ENCODE results near the gene GAS2L3.

Gene GAS2L3

DNA sequence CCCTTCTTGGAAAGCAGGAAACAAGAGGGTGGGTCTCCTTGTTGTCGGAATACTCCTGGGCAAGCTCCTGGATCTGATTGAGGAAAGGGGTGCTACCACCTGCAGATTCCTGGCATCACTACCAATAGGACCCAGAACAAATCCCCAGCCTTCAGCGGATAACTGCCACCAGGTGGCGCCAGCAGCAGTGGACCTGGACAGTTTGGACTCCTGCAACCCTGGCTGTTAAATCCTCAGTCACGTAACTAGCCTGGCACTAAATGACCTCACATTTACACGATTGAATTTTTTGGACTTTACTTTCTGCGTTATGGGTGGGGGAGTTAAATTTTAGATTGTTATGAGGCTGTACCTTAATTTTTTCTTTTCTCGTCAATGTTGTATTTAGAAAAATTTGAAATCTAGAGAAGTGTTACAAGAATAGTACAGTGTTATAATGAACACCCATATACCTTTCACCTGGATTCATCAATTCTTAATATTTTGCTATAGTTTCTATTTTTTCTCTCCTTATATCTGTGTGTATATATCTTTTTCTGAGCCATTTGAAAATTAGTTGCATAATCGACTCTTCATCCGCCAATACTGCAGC, 95.6 kb downstream of the GAS2L3 start:
- DNase-seq = peak; percentile 3

DNA sequence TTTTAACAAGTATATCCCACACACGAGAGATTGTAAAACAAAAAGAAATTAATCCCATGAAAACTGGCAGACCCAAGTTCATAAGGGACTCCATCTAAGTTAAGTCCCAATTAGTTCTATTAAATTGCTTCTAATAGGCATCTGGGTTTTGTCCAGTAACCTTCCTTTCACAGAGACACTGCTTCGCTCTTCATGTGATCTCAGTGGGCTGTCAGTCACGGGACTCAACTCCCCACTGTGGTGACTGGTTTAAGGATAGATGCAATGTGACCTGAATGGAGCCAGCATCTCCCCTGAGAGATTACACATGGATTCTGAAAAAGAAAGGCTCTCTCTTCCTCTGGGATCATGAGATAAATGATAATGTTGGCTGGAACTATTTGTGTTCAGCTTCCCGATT, 96.4 kb downstream of the GAS2L3 start:
- DNase-seq = no peak

DNA sequence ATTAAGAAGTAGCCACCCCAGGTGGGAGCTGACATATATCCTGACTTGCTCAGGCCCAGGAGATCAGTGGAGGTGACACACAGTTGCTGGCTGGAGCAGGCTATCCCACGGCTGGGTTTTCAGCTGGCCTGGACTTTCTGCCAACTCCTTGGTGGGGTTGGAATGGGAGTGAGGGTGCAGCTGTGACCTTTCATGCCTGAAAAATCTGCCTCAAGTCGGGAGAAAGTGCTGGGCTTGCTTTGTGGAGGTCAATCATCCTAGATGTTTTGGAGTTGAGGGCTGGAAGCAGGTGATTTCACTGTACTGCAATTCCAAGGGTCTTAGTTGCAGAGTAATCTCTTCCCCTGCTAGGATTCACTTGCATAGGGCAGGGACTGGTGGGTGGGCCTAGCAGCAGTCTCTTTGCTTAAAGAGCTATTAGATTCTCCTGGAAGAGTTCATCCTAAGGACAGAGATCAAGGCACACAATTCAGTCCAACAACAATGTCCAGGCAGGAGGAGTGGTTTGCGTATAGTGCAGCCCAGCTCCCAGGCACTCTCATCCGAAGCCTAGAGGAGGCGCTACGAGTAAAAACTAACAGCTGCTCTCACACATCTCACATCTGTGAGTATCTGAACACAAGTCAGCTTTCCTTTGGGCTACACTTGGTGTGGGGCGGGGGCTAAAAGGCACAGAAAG, 98.1 kb downstream of the GAS2L3 start:
- no peak for DNase-seq

DNA sequence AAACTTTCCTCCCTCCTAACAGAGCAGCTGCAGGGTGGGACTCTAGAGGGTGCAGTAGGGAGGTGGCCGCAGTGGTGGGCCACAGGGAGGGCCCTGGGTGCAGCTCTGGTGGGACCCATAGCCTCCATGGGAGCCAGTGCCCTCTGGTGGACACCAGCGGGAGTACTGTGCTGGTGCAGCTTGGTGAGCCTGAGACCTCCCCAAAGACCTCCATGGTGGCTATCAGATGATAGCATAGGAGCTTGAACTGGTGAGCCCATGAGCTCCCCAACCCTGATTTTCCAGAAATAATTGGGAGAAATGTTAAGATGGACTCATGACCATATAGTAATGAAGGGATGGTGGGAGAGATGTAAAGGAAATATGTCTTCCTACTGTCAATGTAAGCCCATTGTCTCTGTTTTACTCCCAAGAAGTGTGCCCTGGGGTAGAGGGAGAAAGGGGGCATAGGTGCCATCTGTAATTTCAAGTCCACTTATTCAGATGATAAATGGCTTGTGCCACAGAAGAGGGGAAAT, 98.7 kb downstream of the GAS2L3 start:
- DNase-seq = no peak

DNA sequence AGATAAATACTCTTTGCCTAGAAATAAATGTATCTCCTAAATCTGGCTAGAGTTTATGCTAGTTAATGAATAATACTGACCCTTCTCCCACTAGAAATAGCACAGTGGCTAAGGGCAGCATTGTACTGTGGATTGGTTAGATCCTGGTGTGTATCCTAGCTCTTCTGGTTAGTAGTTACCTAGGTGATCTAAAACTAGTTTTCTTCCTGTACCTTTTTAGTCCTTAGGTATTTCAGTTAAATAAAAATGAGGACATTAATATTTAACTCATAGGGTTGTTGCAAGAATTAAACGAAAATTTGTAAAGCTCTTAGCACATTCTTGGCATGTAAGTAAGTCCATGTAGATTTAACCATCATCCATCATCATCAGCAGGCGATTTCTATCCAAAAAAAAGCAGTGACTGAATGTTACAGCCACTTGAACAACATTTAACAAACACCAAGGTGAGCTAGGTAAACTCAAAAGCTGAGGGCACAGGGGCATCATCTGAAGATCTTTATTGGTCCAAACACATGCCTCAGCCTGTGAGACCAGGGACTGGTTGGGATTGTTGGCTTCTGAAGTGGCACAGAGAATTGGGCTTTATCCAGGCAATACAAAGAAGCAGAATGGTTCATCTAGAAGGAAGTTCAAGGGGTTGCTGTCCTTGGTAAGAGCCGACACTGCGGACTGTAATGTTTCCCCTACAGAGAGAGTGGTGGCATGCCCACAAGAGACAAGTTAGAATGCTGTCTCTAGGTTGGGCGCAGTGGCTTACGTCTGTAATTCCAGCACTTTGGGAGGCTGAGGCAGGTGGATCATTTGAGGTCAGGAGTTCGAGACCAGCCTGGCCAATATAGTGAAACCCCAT, 100.8 kb downstream of the GAS2L3 start:
- no peak for DNase-seq
